ENCODE results near the gene GPR132. TPM values are rescaled to one million over a fixed set of nuclear protein-coding genes. Genes with fewer than 3 reads are reported as not detected.

Gene GPR132
- total and polyA plus RNA-seq, 10 of the 15 experiments (the other 5 are each of a cell fraction or from before 2014, with no cell fraction given) = 1.9 to 49.3 (median 20.4) TPM

DNA sequence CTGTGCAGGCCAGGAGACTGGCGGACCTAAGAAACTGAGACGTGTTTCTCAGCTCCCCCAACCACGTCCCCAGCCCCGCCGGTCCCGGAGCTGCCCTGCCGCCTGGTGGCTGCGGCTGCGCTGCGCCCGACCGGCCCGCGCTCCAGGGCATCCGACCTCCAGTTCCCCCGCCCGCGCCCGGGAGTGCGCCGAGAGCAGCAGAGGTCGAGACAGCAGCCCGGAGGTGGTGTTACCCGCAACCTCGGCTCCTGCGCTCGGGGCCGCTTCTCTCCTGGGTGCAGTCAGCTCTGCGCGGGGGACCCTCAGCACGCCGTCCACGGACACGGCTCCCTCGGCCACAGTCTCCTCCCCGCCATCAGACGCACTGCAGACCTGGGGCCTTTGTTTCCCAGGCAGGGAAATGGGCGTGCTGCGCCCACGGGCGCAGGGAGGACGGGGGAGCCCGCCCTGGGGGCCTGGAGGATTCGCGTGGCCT lies 21.6 kb upstream of the GPR132 start (continued):
- TF ChIP-seq, protein P1, sequence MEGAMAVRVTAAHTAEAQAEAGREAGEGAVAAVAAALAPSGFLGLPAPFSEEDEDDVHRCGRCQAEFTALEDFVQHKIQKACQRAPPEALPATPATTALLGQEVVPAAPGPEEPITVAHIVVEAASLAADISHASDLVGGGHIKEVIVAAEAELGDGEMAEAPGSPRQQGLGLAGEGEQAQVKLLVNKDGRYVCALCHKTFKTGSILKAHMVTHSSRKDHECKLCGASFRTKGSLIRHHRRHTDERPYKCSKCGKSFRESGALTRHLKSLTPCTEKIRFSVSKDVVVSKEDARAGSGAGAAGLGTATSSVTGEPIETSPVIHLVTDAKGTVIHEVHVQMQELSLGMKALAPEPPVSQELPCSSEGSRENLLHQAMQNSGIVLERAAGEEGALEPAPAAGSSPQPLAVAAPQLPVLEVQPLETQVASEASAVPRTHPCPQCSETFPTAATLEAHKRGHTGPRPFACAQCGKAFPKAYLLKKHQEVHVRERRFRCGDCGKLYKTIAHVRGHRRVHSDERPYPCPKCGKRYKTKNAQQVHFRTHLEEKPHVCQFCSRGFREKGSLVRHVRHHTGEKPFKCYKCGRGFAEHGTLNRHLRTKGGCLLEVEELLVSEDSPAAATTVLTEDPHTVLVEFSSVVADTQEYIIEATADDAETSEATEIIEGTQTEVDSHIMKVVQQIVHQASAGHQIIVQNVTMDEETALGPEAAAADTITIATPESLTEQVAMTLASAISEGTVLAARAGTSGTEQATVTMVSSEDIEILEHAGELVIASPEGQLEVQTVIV (IDR thresholded peaks at IDR 0.05; ENCODE audit: borderline replicate concordance, partially characterized antibody) = no peak
- TF ChIP-seq SMC3 (IDR thresholded peaks at IDR 0.05; ENCODE audit: borderline replicate concordance, low read length) (peak; percentile 78), CBX3 (IDR thresholded peaks at IDR 0.05; ENCODE audit: borderline replicate concordance, low read depth) (no peak), MTA3 (IDR thresholded peaks at IDR 0.05; ENCODE audit: borderline replicate concordance, low read length) (no peak), TAF1 (IDR thresholded peaks at IDR 0.05; ENCODE audit: borderline replicate concordance, low read depth, low read length) (peak; percentile 35; the same call in 1 of the 2 replicates), TCF7 (IDR thresholded peaks at IDR 0.05; ENCODE audit: borderline replicate concordance) (no peak), KDM1A (IDR thresholded peaks at IDR 0.05; ENCODE audit: borderline replicate concordance) (no peak), ZSCAN29 (IDR thresholded peaks at IDR 0.05) (no peak), HDAC2 (IDR thresholded peaks at IDR 0.05) (no peak), NR2F1 (conservative IDR thresholded peaks at IDR 0.05) (peak; percentile 95), PML (IDR thresholded peaks at IDR 0.05; ENCODE audit: low read length) (no peak), ZNF274 (IDR thresholded peaks at IDR 0.05; ENCODE audit: insufficient read depth, insufficient read length) (no peak), HDGF (IDR thresholded peaks at IDR 0.05) (no peak), ETV6 (conservative IDR thresholded peaks at IDR 0.05 in 1 of 2, IDR thresholded peaks at IDR 0.05 in 1 of 2; ENCODE audit: borderline replicate concordance in 1 of 2, low read depth in 1 of 2) (0 out of 4 replicates have a peak, but pooled peaks of 1 of the 2 experiments have one; percentile 30)
- TF ChIP-seq, protein P2, sequence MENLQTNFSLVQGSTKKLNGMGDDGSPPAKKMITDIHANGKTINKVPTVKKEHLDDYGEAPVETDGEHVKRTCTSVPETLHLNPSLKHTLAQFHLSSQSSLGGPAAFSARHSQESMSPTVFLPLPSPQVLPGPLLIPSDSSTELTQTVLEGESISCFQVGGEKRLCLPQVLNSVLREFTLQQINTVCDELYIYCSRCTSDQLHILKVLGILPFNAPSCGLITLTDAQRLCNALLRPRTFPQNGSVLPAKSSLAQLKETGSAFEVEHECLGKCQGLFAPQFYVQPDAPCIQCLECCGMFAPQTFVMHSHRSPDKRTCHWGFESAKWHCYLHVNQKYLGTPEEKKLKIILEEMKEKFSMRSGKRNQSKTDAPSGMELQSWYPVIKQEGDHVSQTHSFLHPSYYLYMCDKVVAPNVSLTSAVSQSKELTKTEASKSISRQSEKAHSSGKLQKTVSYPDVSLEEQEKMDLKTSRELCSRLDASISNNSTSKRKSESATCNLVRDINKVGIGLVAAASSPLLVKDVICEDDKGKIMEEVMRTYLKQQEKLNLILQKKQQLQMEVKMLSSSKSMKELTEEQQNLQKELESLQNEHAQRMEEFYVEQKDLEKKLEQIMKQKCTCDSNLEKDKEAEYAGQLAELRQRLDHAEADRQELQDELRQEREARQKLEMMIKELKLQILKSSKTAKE (IDR thresholded peaks at IDR 0.05; ENCODE audit: low read depth, poor library complexity, severe bottlenecking) = no peak
- TF ChIP-seq, protein P3, sequence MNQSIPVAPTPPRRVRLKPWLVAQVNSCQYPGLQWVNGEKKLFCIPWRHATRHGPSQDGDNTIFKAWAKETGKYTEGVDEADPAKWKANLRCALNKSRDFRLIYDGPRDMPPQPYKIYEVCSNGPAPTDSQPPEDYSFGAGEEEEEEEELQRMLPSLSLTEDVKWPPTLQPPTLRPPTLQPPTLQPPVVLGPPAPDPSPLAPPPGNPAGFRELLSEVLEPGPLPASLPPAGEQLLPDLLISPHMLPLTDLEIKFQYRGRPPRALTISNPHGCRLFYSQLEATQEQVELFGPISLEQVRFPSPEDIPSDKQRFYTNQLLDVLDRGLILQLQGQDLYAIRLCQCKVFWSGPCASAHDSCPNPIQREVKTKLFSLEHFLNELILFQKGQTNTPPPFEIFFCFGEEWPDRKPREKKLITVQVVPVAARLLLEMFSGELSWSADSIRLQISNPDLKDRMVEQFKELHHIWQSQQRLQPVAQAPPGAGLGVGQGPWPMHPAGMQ (IDR thresholded peaks at IDR 0.05; ENCODE audit: borderline replicate concordance) = no peak
- TF ChIP-seq, protein P4, sequence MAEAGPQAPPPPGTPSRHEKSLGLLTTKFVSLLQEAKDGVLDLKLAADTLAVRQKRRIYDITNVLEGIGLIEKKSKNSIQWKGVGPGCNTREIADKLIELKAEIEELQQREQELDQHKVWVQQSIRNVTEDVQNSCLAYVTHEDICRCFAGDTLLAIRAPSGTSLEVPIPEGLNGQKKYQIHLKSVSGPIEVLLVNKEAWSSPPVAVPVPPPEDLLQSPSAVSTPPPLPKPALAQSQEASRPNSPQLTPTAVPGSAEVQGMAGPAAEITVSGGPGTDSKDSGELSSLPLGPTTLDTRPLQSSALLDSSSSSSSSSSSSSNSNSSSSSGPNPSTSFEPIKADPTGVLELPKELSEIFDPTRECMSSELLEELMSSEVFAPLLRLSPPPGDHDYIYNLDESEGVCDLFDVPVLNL (IDR thresholded peaks at IDR 0.05; ENCODE audit: low read depth, low read length) = no peak
- TF ChIP-seq, protein P5, sequence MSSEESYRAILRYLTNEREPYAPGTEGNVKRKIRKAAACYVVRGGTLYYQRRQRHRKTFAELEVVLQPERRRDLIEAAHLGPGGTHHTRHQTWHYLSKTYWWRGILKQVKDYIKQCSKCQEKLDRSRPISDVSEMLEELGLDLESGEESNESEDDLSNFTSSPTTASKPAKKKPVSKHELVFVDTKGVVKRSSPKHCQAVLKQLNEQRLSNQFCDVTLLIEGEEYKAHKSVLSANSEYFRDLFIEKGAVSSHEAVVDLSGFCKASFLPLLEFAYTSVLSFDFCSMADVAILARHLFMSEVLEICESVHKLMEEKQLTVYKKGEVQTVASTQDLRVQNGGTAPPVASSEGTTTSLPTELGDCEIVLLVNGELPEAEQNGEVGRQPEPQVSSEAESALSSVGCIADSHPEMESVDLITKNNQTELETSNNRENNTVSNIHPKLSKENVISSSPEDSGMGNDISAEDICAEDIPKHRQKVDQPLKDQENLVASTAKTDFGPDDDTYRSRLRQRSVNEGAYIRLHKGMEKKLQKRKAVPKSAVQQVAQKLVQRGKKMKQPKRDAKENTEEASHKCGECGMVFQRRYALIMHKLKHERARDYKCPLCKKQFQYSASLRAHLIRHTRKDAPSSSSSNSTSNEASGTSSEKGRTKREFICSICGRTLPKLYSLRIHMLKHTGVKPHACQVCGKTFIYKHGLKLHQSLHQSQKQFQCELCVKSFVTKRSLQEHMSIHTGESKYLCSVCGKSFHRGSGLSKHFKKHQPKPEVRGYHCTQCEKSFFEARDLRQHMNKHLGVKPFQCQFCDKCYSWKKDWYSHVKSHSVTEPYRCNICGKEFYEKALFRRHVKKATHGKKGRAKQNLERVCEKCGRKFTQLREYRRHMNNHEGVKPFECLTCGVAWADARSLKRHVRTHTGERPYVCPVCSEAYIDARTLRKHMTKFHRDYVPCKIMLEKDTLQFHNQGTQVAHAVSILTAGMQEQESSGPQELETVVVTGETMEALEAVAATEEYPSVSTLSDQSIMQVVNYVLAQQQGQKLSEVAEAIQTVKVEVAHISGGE (CRISPR knock-in tag; IDR thresholded peaks at IDR 0.05) = no peak
- TF ChIP-seq, protein P6, sequence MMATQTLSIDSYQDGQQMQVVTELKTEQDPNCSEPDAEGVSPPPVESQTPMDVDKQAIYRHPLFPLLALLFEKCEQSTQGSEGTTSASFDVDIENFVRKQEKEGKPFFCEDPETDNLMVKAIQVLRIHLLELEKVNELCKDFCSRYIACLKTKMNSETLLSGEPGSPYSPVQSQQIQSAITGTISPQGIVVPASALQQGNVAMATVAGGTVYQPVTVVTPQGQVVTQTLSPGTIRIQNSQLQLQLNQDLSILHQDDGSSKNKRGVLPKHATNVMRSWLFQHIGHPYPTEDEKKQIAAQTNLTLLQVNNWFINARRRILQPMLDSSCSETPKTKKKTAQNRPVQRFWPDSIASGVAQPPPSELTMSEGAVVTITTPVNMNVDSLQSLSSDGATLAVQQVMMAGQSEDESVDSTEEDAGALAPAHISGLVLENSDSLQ (IDR thresholded peaks at IDR 0.05) = no peak
